ENCODE measurements around the gene IVD. TPM values are rescaled to one million over a fixed set of nuclear protein-coding genes. Genes with fewer than 3 reads are reported as not detected.
A peak's percentile ranks its signal among the peaks of the same experiment; 100 is the strongest.

The IVD gene
- total RNA-seq, 1 experiment from 2014 or later: 93.1 TPM

GRCh38 chr15:40469776-40470390 lies 64.3 kb downstream of the IVD start:
- Histone ChIP-seq H2BK15ac (ENCODE audit: low read depth, low read length) (no peak overlapping the region), H2BK12ac (ENCODE audit: insufficient read length, low read depth, low read length) (no peak overlapping the region), H3K4ac (ENCODE audit: low read depth, low read length) (no peak overlapping the region), H3K18ac (ENCODE audit: insufficient read length, low read depth, low read length) (no peak overlapping the region), H3K4me1 (ENCODE audit: insufficient read depth, low read length) (no peaks in the 10 kb centered on the region; the same call in 1 of the 2 replicates), H3K23ac (ENCODE audit: insufficient read length, low read depth, low read length) (no peak overlapping the region), H3K79me2 (ENCODE audit: insufficient read depth, low read length) (no peaks in the 10 kb centered on the region), H4K5ac (ENCODE audit: insufficient read length, low read depth, low read length) (no peak overlapping the region), H2BK120ac (ENCODE audit: low read depth, low read length, poor library complexity, severe bottlenecking) (no peak overlapping the region), H3K79me1 (ENCODE audit: insufficient read depth, low read depth, low read length, poor library complexity, severe bottlenecking) (no peaks in the 10 kb centered on the region), H3K9ac (ENCODE audit: extremely low read depth, insufficient read length, low read length) (no peak overlapping the region), H4K8ac (replicated peaks; ENCODE audit: insufficient read length, low read depth, low read length) (no peak overlapping the region), H3T11ph (ENCODE audit: low read length) (no peak overlapping the region), H4K20me1 (ENCODE audit: control insufficient read depth, insufficient read depth, insufficient read length) (peaks cover 4% of the 10 kb centered on the region), H3K23me2 (ENCODE audit: insufficient read length, low read depth, low read length, poor library complexity, severe bottlenecking) (peaks cover 10% of the 10 kb centered on the region), H3K4me2 (ENCODE audit: insufficient read depth, insufficient read length, low read length) (peak overlapping the region; percentile 73), H2BK20ac (ENCODE audit: low read depth, low read length, poor library complexity, severe bottlenecking) (no peak overlapping the region), H2AK5ac (ENCODE audit: insufficient read length, low read length) (no peak overlapping the region), H2BK5ac (ENCODE audit: insufficient read length, low read length) (no peak overlapping the region), H2AFZ (ENCODE audit: low read length) (no peak overlapping the region), H3K9me3 (ENCODE audit: control insufficient read depth, low read depth, low read length) (no peaks in the 10 kb centered on the region), H3K27ac (ENCODE audit: insufficient read length, low read depth, low read length) (no peak overlapping the region), H4K91ac (ENCODE audit: insufficient read length, low read depth, low read length) (no peak overlapping the region), H3K56ac (ENCODE audit: insufficient read length, low read depth, low read length) (no peak overlapping the region), H3K14ac (ENCODE audit: insufficient read depth, low read length) (no peak overlapping the region), H3K27me3 (ENCODE audit: insufficient read depth, low read length) (no peaks in the 10 kb centered on the region)
- Mint-ChIP-seq H3K27ac (peak overlapping the region in 2 of 3 experiments; percentile 57 to 93; a peak in 4 of 7 replicates), H3K4me3 (peak overlapping the region; percentile 56 to 76), H3K9me3 (no peaks in the 10 kb centered on the region), H3K27me3 (ENCODE audit: low read depth) (peaks cover 2% of the 10 kb centered on the region; the same call in 1 of the 2 replicates), H3K36me3 (ENCODE audit: insufficient read depth in 1 of 3, low read depth in 3 of 3) (peaks cover 13 to 26% (median 22%) of the 10 kb centered on the region in 3 experiments; a peak in 6 of 7 replicates), H3K4me1 (peaks cover 22 to 27% of the 10 kb centered on the region in 2 experiments)
- TF ChIP-seq, protein P1, sequence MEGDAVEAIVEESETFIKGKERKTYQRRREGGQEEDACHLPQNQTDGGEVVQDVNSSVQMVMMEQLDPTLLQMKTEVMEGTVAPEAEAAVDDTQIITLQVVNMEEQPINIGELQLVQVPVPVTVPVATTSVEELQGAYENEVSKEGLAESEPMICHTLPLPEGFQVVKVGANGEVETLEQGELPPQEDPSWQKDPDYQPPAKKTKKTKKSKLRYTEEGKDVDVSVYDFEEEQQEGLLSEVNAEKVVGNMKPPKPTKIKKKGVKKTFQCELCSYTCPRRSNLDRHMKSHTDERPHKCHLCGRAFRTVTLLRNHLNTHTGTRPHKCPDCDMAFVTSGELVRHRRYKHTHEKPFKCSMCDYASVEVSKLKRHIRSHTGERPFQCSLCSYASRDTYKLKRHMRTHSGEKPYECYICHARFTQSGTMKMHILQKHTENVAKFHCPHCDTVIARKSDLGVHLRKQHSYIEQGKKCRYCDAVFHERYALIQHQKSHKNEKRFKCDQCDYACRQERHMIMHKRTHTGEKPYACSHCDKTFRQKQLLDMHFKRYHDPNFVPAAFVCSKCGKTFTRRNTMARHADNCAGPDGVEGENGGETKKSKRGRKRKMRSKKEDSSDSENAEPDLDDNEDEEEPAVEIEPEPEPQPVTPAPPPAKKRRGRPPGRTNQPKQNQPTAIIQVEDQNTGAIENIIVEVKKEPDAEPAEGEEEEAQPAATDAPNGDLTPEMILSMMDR (conservative IDR thresholded peaks at IDR 0.05): no peak
- no peak for DNase-seq
- WGBS (ENCODE audit: extremely low coverage, insufficient read length, low lambda C conversion rate): no CpG with 5 or more reads among the region's 7 CpGs
